DOHH2 (cell line): ENCODE results near the gene CYP27B1.
"Not testable (repeated sequence)": the region's sequence is repeated elsewhere in the genome, so short reads cannot be mapped to it uniquely, and the experiment has no call there.

Experiments used
- H3F3A ChIP-seq: fragments of 200-600 bp; sonication (generic), shearing (Covaris generic); 2 replicates; pipeline ENCODE4 v1.6.0; 2016; ENCODE audit warnings: antibody characterized with exemption, mild to moderate bottlenecking; ENCODE audit not compliant: control insufficient read depth, insufficient read depth
- H3K27ac ChIP-seq: fragments of 200-600 bp; sonication (generic); 2 replicates; pipeline ENCODE4 v1.5.1; 2014; ENCODE audit warnings: low read depth, mild to moderate bottlenecking, low read length, moderate library complexity
- H3K27me3 ChIP-seq: fragments of 200-600 bp; sonication (generic); 2 replicates; pipeline ENCODE4 v1.6.1; 2014; ENCODE audit warnings: mild to moderate bottlenecking, low read length, mixed read lengths; ENCODE audit not compliant: control insufficient read depth
- H3K36me3 ChIP-seq: fragments of 200-600 bp; sonication (generic); 2 replicates; pipeline ENCODE4 v1.6.1; 2014; ENCODE audit warnings: mild to moderate bottlenecking, low read length, moderate library complexity, mixed read lengths; ENCODE audit not compliant: control insufficient read depth
- H3K4me1 ChIP-seq: fragments of 200-600 bp; sonication (generic); 2 replicates; pipeline ENCODE4 v1.6.1; 2014; ENCODE audit warnings: mild to moderate bottlenecking, low read length, mixed read lengths; ENCODE audit not compliant: control insufficient read depth
- H3K4me2 ChIP-seq: fragments of 200-600 bp; sonication (generic); 2 replicates; pipeline ENCODE4 v1.6.0; 2014; ENCODE audit warnings: mild to moderate bottlenecking, low read length, moderate library complexity
- H3K4me3 ChIP-seq: fragments of 200-600 bp; sonication (generic); 2 replicates; pipeline ENCODE4 v1.5.1; 2014; ENCODE audit warnings: mild to moderate bottlenecking, low read length, mixed read lengths
- H3K79me2 ChIP-seq: fragments of 200-600 bp; sonication (generic); 2 replicates; pipeline ENCODE4 v1.6.1; 2014; ENCODE audit warnings: mild to moderate bottlenecking, low read length, mixed read lengths; ENCODE audit not compliant: control insufficient read depth
- H3K9me2 ChIP-seq: fragments of 200-600 bp; sonication (generic); replicated peaks from 2 replicates; pipeline ENCODE4 v1.6.1; 2014; ENCODE audit warnings: mild to moderate bottlenecking, low read length, mixed read lengths; ENCODE audit not compliant: control insufficient read depth
- H3K9me3 ChIP-seq: fragments of 200-600 bp; sonication (generic); 2 replicates; pipeline ENCODE4 v1.6.1; 2014; ENCODE audit warnings: antibody characterized with exemption, low read length, mixed read lengths; ENCODE audit not compliant: control insufficient read depth, insufficient read depth
- H4K20me1 ChIP-seq: fragments of 200-600 bp; sonication (generic); 2 replicates; pipeline ENCODE4 v1.6.0; 2014; ENCODE audit warnings: low read depth, mild to moderate bottlenecking, antibody characterized with exemption, low read length, moderate library complexity; ENCODE audit not compliant: control insufficient read depth, insufficient read depth
- CTCF ChIP-seq: fragments of 200-600 bp; sonication (generic); IDR thresholded peaks from one replicate; pipeline ENCODE4 v1.5.1; 2014; ENCODE audit warnings: antibody characterized with exemption, mild to moderate bottlenecking, low read depth, low read length; ENCODE audit not compliant: poor library complexity, severe bottlenecking
- EZH2phosphoT487 ChIP-seq: fragments of 200-600 bp; sonication (generic); IDR thresholded peaks from 2 replicates; pipeline ENCODE4 v1.6.1; 2017; ENCODE audit warnings: borderline replicate concordance, mild to moderate bottlenecking, antibody characterized with exemption, low read length, moderate library complexity, mixed read lengths

Gene CYP27B1

GRCh38 chr12:57717131-57717530 lies 49.7 kb downstream of the CYP27B1 start:
- peaks cover 57% of the 10 kb centered on the region for H3K36me3 ChIP-seq

GRCh38 chr12:57716305-57716704 lies 50.6 kb downstream of the CYP27B1 start:
- peaks cover 58% of the 10 kb centered on the region for H3K36me3 ChIP-seq
- H3K4me2 ChIP-seq: no peak overlapping the region

More at GRCh38 chr12:57717131-57717530, 49.7 kb downstream of the CYP27B1 start:
- Histone ChIP-seq H3F3A (no peaks in the 10 kb centered on the region), H3K4me1 (peaks cover 5% of the 10 kb centered on the region), H4K20me1 (no peaks in the 10 kb centered on the region), H3K4me2 (no peak overlapping the region), H3K4me3 (no peak overlapping the region), H3K79me2 (no peaks in the 10 kb centered on the region), H3K27me3 (no peaks in the 10 kb centered on the region), H3K27ac (no peak overlapping the region), H3K9me3 (no peaks in the 10 kb centered on the region), H3K9me2 (no peaks in the 10 kb centered on the region)
- TF ChIP-seq CTCF (no peak), EZH2phosphoT487 (no peak)

GRCh38 chr12:57715786-57716185 lies 51.1 kb downstream of the CYP27B1 start:
- no peak overlapping the region for H3K27ac ChIP-seq
- no peaks in the 10 kb centered on the region for H3F3A ChIP-seq
- no peaks in the 10 kb centered on the region for H3K27me3 ChIP-seq
- no peaks in the 10 kb centered on the region for H4K20me1 ChIP-seq
- no peaks in the 10 kb centered on the region for H3K9me2 ChIP-seq
- H3K79me2 ChIP-seq: no peaks in the 10 kb centered on the region
- peaks cover 55% of the 10 kb centered on the region for H3K36me3 ChIP-seq
- TF ChIP-seq EZH2phosphoT487 (no peak), CTCF (no peak)
- peaks cover 5% of the 10 kb centered on the region for H3K4me1 ChIP-seq
- H3K4me2 ChIP-seq: no peak overlapping the region
- H3K9me3 ChIP-seq: no peaks in the 10 kb centered on the region
- H3K4me3 ChIP-seq: no peak overlapping the region

More at GRCh38 chr12:57716305-57716704, 50.6 kb downstream of the CYP27B1 start:
- no peaks in the 10 kb centered on the region for H3K9me3 ChIP-seq
- H4K20me1 ChIP-seq: no peaks in the 10 kb centered on the region
- H3F3A ChIP-seq: no peaks in the 10 kb centered on the region
- H3K27me3 ChIP-seq: no peaks in the 10 kb centered on the region
- no peak overlapping the region for H3K27ac ChIP-seq
- no peak for TF ChIP-seq EZH2phosphoT487
- TF ChIP-seq CTCF: no peak
- H3K79me2 ChIP-seq: no peaks in the 10 kb centered on the region
- H3K9me2 ChIP-seq: no peaks in the 10 kb centered on the region
- H3K4me1 ChIP-seq: peaks cover 5% of the 10 kb centered on the region
- H3K4me3 ChIP-seq: no peak overlapping the region

GRCh38 chr12:57715036-57715748 lies 51.7 kb downstream of the CYP27B1 start:
- H3K9me2 ChIP-seq, H3K4me2 ChIP-seq, H3K4me3 ChIP-seq, H3K79me2 ChIP-seq, H3K9me3 ChIP-seq, H3K27ac ChIP-seq, H4K20me1 ChIP-seq, H3K27me3 ChIP-seq, H3K4me1 ChIP-seq, H3F3A ChIP-seq: not testable (repeated sequence)
- peaks cover 49% of the 10 kb centered on the region for H3K36me3 ChIP-seq
